GM18498 (cell line): ENCODE data around the gene ZNF79.
A peak's percentile ranks its signal among the peaks of the same experiment; 100 is the strongest.

Source experiments
- ATAC-seq: cut with Tn5 transposase; IDR thresholded peaks from one replicate; pipeline ENCODE4 v1.9.1; 2021; ENCODE audit warnings: mild to moderate bottlenecking, moderate library complexity; ENCODE audit not compliant: unreplicated experiment

The ZNF79 gene

GRCh38 chr9:127423476-127423933, 677 bp upstream of the ZNF79 start:
- ATAC-seq = no peak

DNA sequence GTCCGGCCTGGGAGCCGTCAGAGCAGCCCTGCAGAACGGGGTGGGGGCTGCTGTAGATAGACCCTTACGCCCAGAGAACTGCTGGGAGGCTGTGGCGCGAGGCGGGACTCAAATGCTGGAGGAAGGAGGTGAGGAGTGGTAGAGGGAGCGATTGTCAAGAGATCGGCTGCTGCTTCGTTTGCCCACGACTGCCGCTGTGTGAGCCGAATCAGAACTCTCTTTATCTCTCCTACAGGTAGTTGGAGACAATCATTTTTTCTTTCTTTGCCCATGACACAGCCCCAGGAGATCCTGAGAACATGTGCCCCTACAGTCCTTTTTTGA, 456 bp downstream of the ZNF79 start:
- peak; percentile 28 for ATAC-seq

GRCh38 chr9:127426756-127427155, 2.6 kb downstream of the ZNF79 start:
- no peak for ATAC-seq

DNA sequence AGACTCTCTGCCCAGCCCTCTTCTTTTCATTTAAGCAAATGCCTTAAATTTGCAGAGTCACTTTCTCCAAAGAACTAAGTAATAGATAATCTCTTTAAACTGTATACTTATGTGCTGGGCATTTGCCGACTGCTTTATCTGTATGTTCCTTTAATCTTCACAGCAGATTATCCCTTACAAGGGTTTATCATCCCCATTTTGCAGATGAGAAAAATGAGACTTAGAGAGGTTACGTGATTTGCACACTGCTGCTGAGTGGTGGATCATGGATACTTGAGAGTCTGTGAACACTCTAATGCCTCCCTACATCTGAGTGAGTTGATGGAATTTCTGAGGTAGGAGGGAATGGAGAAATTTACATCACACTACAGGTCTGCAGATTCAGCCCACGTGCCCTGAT, 4.2 kb downstream of the ZNF79 start:
- ATAC-seq = no peak

- ATAC-seq = no peak
Measured at GRCh38 chr9:127430415-127430814, 6.2 kb downstream of the ZNF79 start.

DNA sequence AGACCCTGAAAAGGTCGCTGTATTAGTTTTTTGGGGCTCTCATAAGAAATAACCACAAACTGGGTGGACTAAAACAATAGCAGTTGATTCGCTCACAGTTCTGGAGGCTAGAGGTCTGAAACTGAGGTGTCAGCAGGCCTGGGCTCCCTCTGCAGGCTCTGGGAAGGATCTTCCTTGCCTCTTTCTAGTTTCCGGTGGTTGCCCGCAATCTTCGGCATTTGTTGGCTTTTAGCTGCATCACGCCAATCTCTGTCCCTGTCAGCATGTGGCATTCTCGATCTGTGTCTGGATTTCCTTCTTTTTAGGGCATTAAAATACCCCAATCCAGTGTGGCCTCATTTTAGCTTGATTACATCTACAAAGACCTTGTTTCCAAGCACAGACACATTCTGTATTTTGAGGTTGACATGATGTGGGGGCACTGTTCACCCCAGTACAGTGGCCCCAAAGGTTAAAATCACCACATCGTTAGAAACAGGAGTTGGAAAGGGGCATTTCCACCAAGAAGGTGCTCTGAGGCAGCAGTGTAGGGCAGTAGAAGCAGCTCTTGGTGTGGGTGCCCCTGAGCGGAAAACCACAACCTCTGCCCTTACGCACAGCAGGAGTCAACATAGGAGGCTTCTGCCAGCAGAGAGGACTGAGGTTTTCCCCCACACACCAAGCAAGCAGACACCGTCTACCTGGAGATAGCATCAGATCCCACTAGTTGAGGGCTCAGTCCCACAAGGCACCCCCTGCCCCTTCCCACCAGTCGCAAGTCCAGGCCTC, 13.5 kb downstream of the ZNF79 start:
- no peak for ATAC-seq

GRCh38 chr9:127438394-127438793, 14.2 kb downstream of the ZNF79 start:
- no peak for ATAC-seq

DNA sequence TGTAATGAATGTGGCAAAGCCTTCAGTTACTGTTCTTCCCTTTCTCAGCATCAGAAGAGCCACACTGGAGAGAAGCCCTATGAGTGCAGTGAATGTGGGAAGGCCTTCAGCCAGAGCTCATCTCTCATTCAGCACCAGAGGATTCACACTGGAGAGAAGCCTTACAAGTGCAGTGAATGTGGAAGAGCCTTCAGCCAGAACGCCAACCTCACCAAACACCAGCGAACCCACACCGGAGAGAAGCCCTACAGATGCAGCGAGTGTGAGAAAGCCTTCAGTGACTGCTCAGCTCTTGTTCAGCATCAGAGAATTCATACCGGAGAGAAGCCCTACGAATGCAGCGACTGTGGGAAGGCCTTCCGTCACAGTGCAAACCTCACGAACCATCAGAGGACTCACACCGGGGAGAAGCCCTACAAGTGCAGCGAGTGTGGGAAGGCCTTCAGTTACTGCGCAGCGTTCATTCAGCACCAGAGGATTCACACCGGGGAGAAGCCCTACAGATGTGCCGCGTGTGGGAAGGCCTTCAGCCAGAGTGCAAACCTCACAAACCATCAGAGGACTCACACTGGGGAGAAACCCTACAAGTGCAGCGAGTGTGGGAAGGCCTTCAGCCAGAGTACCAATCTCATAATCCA, 20.2 kb downstream of the ZNF79 start:
- ATAC-seq = no peak

DNA sequence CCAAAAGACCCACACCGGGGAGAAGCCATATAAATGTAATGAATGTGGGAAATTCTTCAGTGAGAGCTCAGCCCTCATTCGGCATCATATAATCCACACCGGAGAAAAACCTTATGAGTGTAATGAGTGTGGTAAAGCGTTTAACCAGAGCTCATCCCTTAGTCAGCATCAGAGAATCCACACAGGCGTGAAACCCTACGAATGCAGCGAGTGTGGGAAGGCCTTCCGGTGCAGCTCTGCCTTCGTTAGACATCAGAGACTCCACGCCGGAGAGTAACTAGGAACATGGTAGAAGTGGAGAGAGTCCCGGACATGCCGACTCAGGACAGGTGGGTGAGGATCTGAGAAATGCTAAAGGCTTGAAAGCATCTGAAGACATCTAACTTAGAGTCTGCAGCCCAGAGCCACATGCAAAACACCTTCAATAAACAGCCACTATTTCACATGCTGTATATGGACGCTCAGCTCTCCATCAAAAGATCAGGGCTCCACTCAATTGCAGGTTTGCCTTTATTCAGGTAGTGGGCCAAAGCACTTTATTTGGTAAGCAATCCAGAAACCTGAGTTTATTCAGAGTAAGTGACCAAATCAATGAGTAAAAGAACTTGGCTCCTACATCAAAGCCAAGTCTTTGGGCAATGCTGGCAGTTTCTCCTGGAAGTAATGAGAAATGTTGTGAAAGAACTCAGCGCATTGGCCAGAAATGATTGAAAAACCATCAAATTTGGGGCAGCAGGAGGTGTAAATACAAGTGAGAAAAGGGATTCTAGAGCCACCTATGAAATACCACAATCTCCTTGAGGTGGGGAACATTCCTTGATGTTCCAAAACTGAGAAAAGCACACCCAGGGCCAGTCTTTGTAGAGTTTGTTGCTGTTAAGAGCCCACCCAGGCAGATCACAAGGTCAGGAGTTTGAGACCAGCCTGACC, 21.0 kb downstream of the ZNF79 start:
- ATAC-seq = no peak

GRCh38 chr9:127445851-127446712, 21.9 kb downstream of the ZNF79 start:
- ATAC-seq = no peak

- no peak for ATAC-seq
Measured at GRCh38 chr9:127446713-127447415, 22.7 kb downstream of the ZNF79 start.

- ATAC-seq = no peak
Measured at GRCh38 chr9:127447416-127448111, 23.4 kb downstream of the ZNF79 start.

DNA sequence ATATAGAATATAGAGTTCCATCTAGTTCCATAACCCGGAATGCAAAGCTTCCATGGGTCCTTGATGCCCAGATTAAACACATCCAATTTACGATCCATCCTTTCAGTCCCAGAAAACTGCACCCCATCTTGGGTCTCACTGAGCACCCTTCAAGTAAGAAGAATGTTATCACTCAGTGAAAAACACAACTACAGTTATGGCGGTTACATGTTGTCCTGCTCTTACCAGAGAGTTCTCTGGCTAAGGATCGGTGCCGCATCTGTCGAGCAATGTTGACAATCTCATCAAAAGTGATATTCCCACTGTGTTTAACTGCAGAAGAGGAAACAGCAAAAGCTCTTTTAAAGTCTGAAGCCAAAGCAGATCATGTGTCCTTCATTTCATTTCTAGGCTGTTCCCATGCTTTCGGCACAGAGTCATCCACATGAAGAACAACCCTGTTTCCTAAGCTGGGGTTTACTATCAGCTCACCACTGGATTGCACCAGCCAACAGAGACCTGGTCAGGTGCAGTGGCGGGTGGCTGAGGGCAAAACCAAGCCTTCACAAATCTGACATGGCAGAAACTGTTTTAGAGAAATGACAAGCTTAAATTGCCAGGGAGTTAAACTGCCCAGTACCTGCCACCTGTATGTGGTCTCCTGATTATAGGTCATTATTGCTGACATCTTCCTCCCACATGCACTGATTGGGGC, 24.1 kb downstream of the ZNF79 start:
- no peak for ATAC-seq

GRCh38 chr9:127449332-127449966, 25.3 kb downstream of the ZNF79 start:
- ATAC-seq = no peak

GRCh38 chr9:127450243-127450760, 26.1 kb downstream of the ZNF79 start:
- no peak for ATAC-seq

DNA sequence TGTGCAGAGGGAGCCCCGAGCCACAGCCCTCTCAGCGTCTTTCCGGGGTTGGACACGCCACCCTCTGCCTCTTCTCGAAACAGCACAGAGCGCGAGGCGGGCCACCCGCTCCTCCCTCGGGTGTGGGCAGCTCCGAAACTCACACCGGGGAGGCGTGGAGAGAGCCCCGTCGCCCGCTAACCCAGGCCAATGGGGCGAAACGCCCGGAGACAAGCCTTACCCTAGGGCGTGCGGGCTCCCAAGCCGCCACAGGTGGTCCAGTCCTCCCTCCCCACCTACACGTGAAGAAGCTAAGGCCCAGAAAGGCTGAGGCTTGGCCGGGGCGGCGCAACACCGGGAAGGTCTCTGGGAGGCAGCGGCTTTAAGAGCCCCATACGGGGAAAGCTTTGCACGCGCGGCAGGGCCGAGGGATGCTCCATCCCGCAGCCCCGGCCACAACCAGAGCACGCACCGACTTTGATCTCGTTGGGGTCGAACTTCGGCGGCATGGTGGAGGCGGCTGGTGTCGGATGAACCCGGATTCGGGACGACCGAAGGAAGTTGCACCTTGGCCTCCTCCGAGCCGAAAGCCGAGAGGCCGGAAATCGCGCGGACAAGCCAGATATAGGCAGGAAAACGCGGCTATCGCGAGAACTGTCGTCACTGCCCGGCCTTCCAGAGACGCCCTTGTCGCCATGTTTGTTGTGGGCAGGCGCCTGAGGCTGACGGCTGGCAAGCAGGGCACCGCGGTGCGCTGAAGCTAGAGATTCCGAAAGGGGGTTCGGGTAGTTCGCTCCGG, 26.8 kb downstream of the ZNF79 start, which contains the start of the genes LRSAM1 and RPL12:
Gene LRSAM1, plus strand, starts transcription at position 681 of the 778 bp plus-strand sequence. CDS start 3,018 bp downstream, outside the sequence.
Gene RPL12, minus strand, starts transcription at position 577 of the 778 bp plus-strand sequence. Its CDS starts 89 bp downstream, at position 488.
- peak; percentile 66 for ATAC-seq

DNA sequence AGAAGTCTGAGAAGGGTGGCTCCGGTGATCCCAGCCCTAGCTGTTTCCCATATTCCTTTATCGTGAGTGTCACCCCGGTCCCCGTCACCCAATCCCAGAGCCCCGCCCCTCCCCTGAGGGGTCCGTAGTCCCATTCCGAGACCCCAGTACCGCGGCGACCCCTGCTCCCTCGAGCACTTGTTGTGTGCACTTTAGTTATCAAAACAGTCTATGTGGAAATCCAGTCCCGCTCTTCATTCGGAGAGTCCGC, 27.4 kb downstream of the ZNF79 start:
- no peak for ATAC-seq
